Gastrocnemius medialis (tissue), 4 donors: ENCODE results near the gene CDC20.

Source experiments
- POLR2A ChIP-seq, 2 donors: fragments of 450-650 bp; IDR thresholded peaks; one replicate each; pipeline ENCODE4 v1.6.1; 2017; ENCODE audit warnings: antibody characterized with exemption in 2 of 2, mild to moderate bottlenecking in 2 of 2, moderate library complexity in 2 of 2
- TF ChIP-seq, protein P1 (sequence below), 5 experiments: fragments of 450-650 bp in 3 of 5; fragments of 200-600 bp in 2 of 5; sonication (generic) in 2 of 5; IDR thresholded peaks in 4 of 5; conservative IDR thresholded peaks in 1 of 5; 1 replicate in 4 of 5; 2 replicates in 1 of 5; pipeline ENCODE4 v1.5.1; 2016 to 2019; ENCODE audit warnings: antibody characterized with exemption in 5 of 5, mild to moderate bottlenecking in 3 of 5, moderate library complexity in 3 of 5

DNA sequence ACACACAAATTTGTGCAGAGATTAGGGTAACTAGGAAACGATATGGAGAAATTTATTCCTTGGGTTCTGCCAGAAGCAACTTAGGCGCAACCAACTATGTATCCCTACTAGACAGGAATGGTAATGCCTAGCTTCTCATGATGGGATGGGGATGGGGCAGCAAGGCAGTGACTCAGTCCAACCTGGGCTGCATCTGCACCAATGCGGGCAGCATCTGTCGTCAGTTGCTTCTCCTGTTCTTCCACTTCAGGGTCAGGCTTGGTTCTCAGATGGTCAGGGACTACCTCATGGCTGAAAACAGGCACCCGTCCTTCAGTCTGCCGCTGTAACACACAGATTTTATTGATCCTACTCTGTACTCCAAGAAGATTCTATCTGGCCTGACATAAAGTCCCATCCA lies 27.9 kb downstream of the CDC20 start:
- TF ChIP-seq, protein P1, sequence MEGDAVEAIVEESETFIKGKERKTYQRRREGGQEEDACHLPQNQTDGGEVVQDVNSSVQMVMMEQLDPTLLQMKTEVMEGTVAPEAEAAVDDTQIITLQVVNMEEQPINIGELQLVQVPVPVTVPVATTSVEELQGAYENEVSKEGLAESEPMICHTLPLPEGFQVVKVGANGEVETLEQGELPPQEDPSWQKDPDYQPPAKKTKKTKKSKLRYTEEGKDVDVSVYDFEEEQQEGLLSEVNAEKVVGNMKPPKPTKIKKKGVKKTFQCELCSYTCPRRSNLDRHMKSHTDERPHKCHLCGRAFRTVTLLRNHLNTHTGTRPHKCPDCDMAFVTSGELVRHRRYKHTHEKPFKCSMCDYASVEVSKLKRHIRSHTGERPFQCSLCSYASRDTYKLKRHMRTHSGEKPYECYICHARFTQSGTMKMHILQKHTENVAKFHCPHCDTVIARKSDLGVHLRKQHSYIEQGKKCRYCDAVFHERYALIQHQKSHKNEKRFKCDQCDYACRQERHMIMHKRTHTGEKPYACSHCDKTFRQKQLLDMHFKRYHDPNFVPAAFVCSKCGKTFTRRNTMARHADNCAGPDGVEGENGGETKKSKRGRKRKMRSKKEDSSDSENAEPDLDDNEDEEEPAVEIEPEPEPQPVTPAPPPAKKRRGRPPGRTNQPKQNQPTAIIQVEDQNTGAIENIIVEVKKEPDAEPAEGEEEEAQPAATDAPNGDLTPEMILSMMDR (IDR thresholded peaks at IDR 0.05 in 4 of 5, conservative IDR thresholded peaks at IDR 0.05 in 1 of 5): no peak
- TF ChIP-seq POLR2A (IDR thresholded peaks at IDR 0.05): no peak
